ENCODE results near the gene TTC36. TPM values are rescaled to one million over a fixed set of nuclear protein-coding genes. Genes with fewer than 3 reads are reported as not detected.
"Not testable (repeated sequence)": the region's sequence is repeated elsewhere in the genome, so short reads cannot be mapped to it uniquely, and the experiment has no call there.

The TTC36 gene, protein sequence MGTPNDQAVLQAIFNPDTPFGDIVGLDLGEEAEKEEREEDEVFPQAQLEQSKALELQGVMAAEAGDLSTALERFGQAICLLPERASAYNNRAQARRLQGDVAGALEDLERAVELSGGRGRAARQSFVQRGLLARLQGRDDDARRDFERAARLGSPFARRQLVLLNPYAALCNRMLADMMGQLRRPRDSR
- 1 to 10 TPM; 2.7 to 9.0 (median 5.1) TPM for total RNA-seq

DNA sequence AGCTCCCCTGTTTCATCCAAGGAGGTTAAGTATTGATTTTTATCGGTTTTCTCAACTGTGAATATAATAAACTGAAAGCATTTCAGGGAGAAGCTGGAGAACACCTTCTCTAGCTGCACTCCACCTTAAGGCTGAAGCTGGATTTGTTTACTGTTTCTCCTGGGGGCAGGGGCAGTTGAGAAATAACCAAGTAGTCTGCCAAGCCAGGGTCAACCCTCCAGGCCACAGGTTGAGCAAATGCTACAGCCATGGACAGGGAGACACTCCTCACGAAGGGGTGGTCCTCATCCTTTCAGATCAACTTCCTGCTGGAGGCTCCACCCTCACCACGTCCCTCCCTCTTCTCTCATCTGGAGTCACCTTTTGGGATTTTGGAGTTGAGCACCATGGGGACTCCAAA lies at the start of gene TTC36:
TTC36 (plus strand) TSS at position 366 of the 400 bp plus-strand sequence; CDS start at position 387, 21 bp downstream.
- peaks cover 0 to 75% (median 15%) of the 10 kb centered on the region in 4 donors for H3K4me1 ChIP-seq
- WGBS, 2 donors, result 63 to 65% methylated on average over 3 of the region's 3 CpGs
- no peaks in the 10 kb centered on the region for H3K9me3 ChIP-seq
- H3K27ac ChIP-seq, result no peak within 1 kb of the TSS
- no peak within 1 kb of the TSS for H3K4me3 ChIP-seq
- peaks cover 0 to 33% (median 0%) of the 10 kb centered on the region in 3 donors for H3K36me3 ChIP-seq
- no peak for DNase-seq (ENCODE audit: low spot score in 2 of 2)
- TF ChIP-seq EP300 (IDR thresholded peaks at IDR 0.05) (no peak), POLR2A (IDR thresholded peaks at IDR 0.05) (no peak)
- TF ChIP-seq, protein P1, sequence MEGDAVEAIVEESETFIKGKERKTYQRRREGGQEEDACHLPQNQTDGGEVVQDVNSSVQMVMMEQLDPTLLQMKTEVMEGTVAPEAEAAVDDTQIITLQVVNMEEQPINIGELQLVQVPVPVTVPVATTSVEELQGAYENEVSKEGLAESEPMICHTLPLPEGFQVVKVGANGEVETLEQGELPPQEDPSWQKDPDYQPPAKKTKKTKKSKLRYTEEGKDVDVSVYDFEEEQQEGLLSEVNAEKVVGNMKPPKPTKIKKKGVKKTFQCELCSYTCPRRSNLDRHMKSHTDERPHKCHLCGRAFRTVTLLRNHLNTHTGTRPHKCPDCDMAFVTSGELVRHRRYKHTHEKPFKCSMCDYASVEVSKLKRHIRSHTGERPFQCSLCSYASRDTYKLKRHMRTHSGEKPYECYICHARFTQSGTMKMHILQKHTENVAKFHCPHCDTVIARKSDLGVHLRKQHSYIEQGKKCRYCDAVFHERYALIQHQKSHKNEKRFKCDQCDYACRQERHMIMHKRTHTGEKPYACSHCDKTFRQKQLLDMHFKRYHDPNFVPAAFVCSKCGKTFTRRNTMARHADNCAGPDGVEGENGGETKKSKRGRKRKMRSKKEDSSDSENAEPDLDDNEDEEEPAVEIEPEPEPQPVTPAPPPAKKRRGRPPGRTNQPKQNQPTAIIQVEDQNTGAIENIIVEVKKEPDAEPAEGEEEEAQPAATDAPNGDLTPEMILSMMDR (IDR thresholded peaks at IDR 0.05), result no peak
- H3K27me3 ChIP-seq, result no peaks in the 10 kb centered on the region

DNA sequence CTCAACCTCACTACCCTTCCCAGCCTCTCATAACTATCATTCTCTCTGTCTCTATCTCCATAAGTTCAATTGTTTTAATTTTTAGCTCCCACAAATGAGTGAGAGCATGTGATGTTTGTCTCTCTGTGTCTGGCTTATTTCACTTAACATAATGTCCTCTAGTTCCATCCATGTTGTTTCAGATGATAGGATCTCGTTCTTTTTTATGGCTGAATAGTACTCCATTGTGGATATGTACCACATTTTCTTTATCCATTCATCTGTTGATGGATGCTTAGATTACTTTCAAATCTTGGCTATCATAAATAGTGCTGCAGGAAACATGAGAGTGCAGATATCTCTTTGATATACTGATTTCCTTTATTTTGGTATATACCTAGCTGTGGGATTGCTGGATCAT lies 46.0 kb upstream of the TTC36 start:
- H3K4me1 ChIP-seq; H3K9me3 ChIP-seq; H3K27me3 ChIP-seq; DNase-seq (ENCODE audit: low spot score in 2 of 2); H3K27ac ChIP-seq; H3K4me3 ChIP-seq: not testable (repeated sequence)
- H3K36me3 ChIP-seq, result peaks cover 12 to 98% (median 24%) of the 10 kb centered on the region in 3 donors
- WGBS, 2 donors, result 94 to 98% methylated on average over 1 of the region's 1 CpG

DNA sequence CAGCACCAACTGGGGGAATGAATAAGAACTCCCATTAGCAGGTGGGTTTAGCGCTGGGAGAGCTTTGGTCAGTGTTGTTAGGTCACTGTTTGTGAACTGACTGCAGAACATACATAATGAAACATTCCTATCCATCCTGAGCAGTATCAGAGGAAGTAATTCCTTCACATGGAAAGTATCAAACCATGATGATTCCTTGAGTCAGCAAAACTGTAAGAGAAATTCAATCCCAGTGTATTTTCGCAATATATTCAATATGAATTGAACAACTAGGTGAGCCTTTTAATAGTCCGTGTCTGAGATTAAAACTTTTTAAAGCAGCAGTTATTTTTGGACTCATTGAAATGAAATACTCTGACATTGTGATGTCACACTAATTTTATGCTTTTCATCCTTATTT lies 42.9 kb upstream of the TTC36 start:
- no peak overlapping the region for H3K4me3 ChIP-seq
- H3K4me1 ChIP-seq, result no peaks in the 10 kb centered on the region
- TF ChIP-seq EP300 (IDR thresholded peaks at IDR 0.05), result no peak
- TF ChIP-seq, protein P1 (IDR thresholded peaks at IDR 0.05), result no peak
- TF ChIP-seq POLR2A (IDR thresholded peaks at IDR 0.05), result no peak
- H3K27ac ChIP-seq, result no peak overlapping the region
- 94 to 95% methylated on average over 3 of the region's 3 CpGs for WGBS, 2 donors
- no peak for DNase-seq (ENCODE audit: low spot score in 2 of 2)
- peaks cover 9 to 93% (median 12%) of the 10 kb centered on the region in 3 donors for H3K36me3 ChIP-seq
- no peaks in the 10 kb centered on the region for H3K9me3 ChIP-seq
- H3K27me3 ChIP-seq, result no peaks in the 10 kb centered on the region

DNA sequence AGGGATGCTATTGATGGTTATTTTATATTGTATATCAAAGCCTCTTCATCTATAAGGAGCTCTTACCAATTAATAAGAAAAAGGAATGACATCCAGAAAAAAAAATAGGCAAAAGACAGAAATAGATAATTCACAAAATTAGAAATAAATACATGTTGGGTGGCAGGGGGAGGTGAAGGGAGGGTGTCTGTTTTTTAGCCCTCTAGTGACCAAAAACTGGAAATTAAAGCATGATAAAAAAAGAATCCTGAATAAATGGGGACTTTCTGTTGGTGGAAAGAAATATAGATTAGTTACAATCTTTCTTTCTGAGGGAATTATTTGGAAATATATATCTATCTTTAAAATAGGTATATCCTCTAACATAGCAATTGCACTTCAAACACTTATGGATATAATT lies 42.0 kb upstream of the TTC36 start:
- no peaks in the 10 kb centered on the region for H3K9me3 ChIP-seq
- no peak overlapping the region for H3K4me3 ChIP-seq
- peaks cover 9 to 93% (median 12%) of the 10 kb centered on the region in 3 donors for H3K36me3 ChIP-seq

DNA sequence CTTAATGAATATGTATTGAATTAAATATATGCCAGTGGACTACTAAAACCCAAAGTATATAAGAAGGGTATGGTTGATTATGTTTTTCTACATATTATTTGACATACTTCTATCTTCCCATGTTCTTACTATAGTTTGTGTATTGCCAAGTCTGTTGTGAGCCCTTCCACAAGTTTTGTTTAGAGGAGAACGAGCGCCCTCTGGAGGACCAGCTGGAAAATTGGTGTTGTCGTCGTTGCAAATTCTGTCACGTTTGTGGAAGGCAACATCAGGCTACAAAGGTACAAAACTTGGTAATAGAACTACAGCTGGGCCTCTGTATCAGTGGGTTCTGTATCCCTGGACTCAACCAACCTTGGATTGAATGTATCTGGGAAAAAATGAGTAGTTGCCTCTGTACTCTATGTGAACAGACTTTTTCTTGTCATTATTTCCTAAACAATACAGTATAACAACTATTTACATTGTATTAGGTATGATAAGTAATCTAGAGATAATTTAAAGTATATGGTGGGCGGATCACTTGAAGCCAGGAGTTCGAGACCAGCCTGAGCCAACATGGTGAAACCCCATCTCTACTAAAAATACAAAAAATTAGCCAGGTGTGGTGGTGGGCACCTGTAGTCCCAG lies 38.7 kb upstream of the TTC36 start:
- peak in 1 of 2 donors; percentile 36 for TF ChIP-seq EP300 (IDR thresholded peaks at IDR 0.05)
- TF ChIP-seq POLR2A (IDR thresholded peaks at IDR 0.05), result no peak
- TF ChIP-seq, protein P1 (IDR thresholded peaks at IDR 0.05), result peak; percentile 73 to 83 (median 76)
- Histone ChIP-seq H3K36me3 (peaks cover 6 to 93% (median 16%) of the 10 kb centered on the region in 3 donors), H3K27ac (no peak overlapping the region), H3K4me3 (no peak overlapping the region), H3K9me3 (no peaks in the 10 kb centered on the region), H3K4me1 (no peaks in the 10 kb centered on the region), H3K27me3 (no peaks in the 10 kb centered on the region)
- WGBS, 2 donors, result 26 to 27% methylated on average over 7 of the region's 7 CpGs
- DNase-seq (ENCODE audit: low spot score in 2 of 2), result peak in 1 of 2 donors; percentile 41

More for the DNA sequence above, 42.0 kb upstream of the TTC36 start:
- Histone ChIP-seq H3K27me3 (no peaks in the 10 kb centered on the region), H3K27ac (no peak overlapping the region), H3K4me1 (no peaks in the 10 kb centered on the region)
- TF ChIP-seq EP300 (IDR thresholded peaks at IDR 0.05), result no peak
- TF ChIP-seq, protein P1 (IDR thresholded peaks at IDR 0.05), result no peak
- no peak for TF ChIP-seq POLR2A (IDR thresholded peaks at IDR 0.05)
- no peak for DNase-seq (ENCODE audit: low spot score in 2 of 2)
